Measurements from ENCODE around the gene EML2.

- no peak for TF ChIP-seq CTCF (IDR thresholded peaks at IDR 0.05)
- no peak for TF ChIP-seq POLR2A (IDR thresholded peaks at IDR 0.05)
Observed at GRCh38 chr19:45598267-45599001, 40.8 kb downstream of the EML2 start.
